COLO668 (cell line): ENCODE measurements around the gene ZNF747.
A peak's percentile ranks its signal among the peaks of the same experiment; 100 is the strongest.

Source experiments
- DNase-seq: peaks from one replicate; lab custom pipeline; 2025; ENCODE audit not compliant: unreplicated experiment; lab: John Stamatoyannopoulos, UW

The ZNF747 gene

GRCh38 chr16:30519120-30520049, 15.3 kb downstream of the ZNF747 start:
- DNase-seq = no peak

- no peak for DNase-seq
These were observed 16.1 kb downstream of the ZNF747 start for GRCh38 chr16:30518552-30518951.

- no peak for DNase-seq
These were observed 19.4 kb downstream of the ZNF747 start for GRCh38 chr16:30515275-30515674.

DNA sequence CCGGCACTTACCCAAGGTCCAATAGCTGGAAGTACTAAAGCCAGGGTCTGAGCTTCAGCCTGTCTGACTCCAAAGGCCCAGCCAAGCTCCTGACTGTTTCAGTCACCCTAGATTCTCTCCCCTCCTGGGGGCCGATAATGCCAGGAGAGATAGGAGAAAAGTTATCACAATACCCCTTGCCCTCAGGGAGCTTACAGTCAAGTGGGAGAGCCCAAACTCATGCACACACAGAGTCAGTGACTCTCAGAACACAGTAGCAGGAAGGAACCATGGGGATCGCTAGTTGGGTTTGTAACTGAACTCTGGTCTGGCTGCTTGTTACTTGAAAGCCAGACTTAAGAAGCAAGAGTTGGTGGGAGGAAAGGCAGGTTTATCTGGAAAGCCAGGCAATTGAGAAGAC, 23.1 kb downstream of the ZNF747 start:
- no peak for DNase-seq

DNA sequence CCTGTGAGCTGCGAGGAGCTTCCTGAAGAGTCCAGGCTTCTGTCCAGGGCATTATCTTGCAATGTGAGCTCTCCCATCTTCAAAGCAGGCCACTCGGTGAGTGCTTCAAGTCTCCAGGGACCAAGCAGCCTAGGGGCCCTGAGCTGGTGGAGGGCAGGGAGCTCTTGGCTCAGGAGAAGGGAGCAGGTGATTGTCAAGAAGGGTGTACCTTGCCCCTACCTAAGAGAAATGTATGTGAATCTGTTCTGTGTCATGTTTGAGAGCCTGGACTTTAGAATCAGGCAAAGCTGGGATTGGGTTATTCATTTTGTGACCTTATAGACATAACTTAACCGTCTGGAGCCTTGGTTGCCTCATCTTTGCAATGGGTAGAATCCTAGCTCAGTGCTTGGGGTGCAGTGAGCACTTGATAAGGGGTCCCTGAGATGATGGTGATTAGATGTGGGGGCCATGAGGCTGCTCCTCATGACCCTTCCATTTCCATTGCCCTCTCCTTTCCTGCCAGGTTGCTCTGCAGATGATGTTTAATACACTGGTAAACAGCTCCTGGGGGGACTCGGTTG, 24.2 kb downstream of the ZNF747 start:
- no peak for DNase-seq

DNA sequence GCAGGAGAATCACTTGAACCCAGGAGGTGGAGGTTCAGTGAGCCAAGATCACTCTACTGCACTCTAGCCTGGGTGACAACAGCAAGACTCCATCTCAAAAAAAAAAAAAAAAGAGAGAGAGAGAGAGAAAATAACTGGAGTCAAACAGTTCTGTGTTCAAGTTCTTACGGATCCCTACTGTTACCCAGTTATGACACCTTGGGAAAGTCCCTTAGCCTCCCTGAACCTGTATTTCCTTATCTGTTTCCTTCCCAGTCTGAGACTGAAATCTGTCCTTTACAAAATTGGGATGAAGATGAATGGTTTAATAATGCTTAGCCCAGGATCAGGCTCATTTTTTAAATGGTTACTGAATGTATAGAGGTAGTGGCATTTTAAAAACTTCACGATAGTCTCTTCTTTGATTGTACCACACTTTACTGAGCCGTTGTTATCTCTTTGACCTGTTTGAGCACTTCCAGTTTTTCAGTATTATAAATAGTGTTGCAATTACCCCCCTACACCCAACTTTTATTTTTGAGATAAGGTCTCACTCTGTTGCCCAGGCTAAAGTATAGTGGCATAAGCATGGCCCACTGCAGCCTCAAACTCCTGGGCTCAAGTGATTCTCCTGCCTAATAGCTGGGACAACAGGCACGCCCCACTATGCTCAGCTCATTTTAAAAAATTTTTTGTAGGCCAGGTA, 25.4 kb downstream of the ZNF747 start:
- no peak for DNase-seq

DNA sequence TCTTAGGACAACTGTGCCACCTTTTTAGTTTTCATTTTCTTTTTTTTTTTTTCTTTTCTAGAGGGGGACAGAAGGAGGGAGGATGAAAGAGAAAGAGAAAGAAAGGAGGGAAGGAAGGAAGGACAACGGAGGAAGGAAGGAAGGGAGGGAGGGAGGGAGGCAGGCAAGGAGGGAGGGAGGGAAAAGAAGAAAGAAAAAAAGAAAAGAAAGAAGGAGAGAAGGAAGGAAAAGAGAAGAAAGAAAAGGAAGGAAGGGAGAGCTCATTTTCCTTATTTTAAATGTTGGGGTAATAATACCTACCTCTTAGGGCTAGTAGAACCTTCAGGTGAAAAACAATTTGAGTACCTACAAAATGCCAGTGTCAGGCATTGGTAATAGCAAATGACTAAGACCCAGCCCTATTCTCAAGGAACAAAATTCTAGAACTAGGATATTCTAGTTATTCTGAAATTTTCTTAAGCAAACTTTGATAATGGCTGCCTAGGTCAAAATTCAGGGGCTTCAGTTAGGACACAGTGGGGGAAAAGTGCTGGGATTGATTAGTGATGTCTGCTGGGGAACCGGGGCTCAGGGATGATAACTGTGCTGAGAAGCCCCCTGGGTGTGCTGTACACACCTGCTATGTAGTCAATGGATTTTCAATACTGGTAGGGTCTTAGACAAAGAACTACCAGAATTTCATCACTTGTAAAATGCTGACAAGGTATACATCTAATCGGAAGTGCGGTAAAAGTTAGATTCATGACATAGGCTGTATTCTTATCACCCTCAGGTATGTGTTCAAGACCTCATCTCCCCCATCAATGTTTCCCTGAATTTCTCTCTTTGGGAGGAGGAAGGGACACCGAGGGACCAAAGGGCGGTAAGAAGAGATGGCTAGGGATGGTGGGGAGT, 31.0 kb downstream of the ZNF747 start:
- no peak for DNase-seq

GRCh38 chr16:30499284-30499683, 35.4 kb downstream of the ZNF747 start:
- peak; percentile 9 for DNase-seq

DNA sequence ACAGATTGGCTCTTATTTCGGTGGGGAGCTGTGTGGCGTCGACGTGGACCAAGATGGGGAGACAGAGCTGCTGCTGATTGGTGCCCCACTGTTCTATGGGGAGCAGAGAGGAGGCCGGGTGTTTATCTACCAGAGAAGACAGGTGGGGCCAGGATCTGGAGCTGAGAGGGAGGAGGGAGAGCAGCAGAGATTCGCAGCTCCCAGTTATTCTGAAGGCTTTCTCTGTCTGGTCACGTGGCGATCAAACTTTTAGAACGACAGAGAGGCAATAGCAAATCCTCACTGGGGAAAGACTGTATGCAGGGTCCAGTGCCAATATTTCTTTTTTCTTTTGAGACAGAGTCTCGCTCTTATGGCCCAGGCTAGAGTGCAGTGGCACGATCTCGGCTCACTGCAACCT, 39.9 kb downstream of the ZNF747 start:
- no peak for DNase-seq

DNA sequence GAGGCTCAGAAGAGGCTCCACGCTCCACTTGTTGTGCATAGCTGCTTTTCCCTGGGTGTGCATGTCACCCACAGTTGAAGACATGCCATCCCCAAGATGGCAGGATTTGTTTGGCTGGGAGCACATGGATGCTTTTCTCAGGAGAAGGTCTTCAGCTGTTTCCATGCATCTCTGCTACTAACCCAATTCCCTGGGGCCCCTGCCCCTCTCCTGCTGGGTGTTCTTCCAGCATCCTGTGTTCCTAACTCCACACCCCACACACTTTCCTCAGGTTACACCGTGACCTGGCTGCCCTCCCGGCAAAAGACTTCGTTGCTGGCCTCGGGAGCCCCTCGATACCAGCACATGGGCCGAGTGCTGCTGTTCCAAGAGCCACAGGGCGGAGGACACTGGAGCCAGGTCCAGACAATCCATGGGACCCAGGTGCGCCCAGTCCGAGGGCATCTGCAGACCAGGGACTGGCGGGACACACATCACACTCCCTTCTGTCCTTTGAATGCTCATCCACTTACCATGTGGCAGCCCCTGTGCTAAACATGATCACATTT, 40.6 kb downstream of the ZNF747 start:
- no peak for DNase-seq

GRCh38 chr16:30491744-30492308, 42.8 kb downstream of the ZNF747 start:
- no peak for DNase-seq

DNA sequence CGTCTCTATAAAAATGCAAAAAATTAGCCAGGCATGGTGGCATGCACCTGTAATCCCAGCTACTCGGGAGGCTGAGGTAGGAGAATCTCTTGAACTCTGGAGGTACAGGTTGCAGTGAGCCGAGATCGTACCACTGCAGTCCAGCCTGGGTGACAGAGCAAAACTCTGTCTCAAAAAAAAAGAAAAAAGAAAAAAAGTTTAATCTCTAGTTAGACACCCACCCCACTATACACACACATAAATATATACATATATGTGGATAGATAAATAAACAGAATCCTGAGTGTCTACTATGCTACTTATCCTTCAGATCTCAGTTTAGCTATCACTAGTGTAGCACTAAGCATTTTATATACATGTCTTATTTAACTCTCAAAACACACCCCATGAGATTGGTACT, 43.4 kb downstream of the ZNF747 start:
- DNase-seq = no peak

GRCh38 chr16:30490210-30490609, 44.4 kb downstream of the ZNF747 start:
- no peak for DNase-seq

DNA sequence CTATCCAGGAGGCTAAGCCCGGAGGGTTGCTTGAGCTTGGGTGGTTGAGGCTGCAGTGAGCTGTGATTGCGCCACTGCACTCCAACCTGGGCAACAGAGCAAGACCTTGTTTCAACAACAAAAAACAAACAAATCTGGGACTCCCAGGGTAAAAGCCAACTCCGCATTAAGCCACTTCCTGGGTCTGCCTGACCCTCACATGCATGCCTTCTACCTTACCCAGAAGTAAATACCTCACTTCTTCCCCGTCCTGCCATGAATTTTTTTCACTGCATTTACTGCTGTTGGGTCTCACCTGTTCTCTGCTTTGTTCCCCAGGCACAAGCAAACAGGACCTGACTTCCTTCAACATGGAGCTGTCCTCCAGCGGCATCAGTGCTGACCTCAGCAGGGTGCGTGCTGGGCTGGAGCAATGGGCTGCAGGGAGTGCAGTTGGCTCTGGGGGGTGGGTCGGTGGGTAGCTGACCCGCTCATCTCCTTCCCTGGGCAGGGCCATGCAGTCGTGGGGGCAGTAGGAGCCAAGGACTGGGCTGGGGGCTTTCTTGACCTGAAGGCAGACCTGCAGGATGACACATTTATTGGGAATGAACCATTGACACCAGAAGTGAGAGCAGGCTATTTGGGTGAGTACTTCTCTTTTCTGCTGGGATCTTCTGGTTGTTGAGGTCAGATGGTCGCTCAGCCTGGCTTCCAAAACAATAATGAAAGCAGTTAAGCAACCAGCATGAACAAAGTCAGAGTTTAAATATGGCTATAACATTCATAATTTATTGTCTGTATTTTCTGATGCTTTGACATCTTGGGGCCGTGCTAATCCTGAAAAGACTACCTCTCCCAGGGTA, 45.7 kb downstream of the ZNF747 start:
- no peak for DNase-seq

- DNase-seq = no peak
These were observed 48.7 kb downstream of the ZNF747 start for GRCh38 chr16:30485818-30486436.

DNA sequence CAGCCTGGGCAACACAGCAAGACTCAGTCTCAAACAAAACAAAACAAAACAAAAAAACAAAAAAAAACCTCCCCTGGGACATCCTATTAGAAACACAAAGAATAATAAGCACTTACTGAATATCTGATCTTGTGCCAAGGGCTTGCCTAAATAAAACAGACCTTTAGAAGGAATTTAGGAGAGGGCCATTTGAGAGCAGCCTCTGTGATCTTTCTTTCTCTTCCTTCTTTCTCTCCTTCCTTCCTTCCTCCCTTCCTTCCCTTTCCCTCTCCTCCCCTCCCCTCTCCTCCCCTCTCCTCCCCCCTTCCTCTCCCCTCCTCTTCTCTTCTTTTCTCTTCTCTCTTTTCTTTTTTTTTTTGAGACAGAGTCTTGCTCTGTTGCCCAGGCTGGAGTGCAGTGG, 49.8 kb downstream of the ZNF747 start:
- DNase-seq = no peak

- DNase-seq = no peak
These were observed 52.3 kb downstream of the ZNF747 start for GRCh38 chr16:30482366-30482765.

DNA sequence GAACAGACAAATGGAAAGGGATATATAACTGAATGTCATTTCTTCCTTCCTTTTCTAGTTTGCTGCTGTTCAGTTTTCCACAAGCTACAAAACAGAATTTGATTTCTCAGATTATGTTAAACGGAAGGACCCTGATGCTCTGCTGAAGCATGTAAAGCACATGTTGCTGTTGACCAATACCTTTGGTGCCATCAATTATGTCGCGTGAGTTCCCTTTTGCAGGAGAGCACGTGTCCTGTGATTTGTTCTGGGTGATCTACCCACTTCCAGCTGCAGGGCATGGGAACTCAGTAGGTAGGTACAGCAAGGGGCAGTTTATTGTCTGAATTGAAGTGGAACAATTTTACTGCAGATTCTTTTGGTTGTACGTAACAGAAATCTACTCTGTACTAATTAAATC, 53.3 kb downstream of the ZNF747 start:
- no peak for DNase-seq
